H9 (cell line): Measurements from ENCODE around the gene GARS1. TPM values are rescaled to one million over a fixed set of nuclear protein-coding genes. Genes with fewer than 3 reads are reported as not detected.

Experiments
- DNase-seq: peaks from one replicate; pipeline ENCODE4 v3.0.0-alpha.2; 2017
- H2AFZ ChIP-seq: one replicate; pipeline ENCODE4 v1.6.1; 2013; ENCODE audit warnings: mild to moderate bottlenecking, low read length, control low read depth, moderate library complexity
- H2AK5ac ChIP-seq: 2 replicates; pipeline ENCODE4 v1.6.1; 2013; ENCODE audit warnings: low read length, control low read depth, mixed read lengths; ENCODE audit not compliant: insufficient read length
- H2BK120ac ChIP-seq: one replicate; pipeline ENCODE4 v1.6.1; 2013; ENCODE audit warnings: low read depth, mild to moderate bottlenecking, low read length, control low read depth, inconsistent platforms; ENCODE audit not compliant: poor library complexity, severe bottlenecking
- H2BK12ac ChIP-seq: 2 replicates; pipeline ENCODE4 v1.6.1; 2013; ENCODE audit warnings: low read length, control low read depth, mixed read lengths, low read depth; ENCODE audit not compliant: insufficient read length
- H2BK15ac ChIP-seq: 2 replicates; pipeline ENCODE4 v1.6.1; 2013; ENCODE audit warnings: low read depth, low read length, control low read depth
- H2BK20ac ChIP-seq: one replicate; pipeline ENCODE4 v1.6.1; 2013; ENCODE audit warnings: low read depth, mild to moderate bottlenecking, low read length, control low read depth, inconsistent platforms; ENCODE audit not compliant: poor library complexity, severe bottlenecking
- H2BK5ac ChIP-seq: 2 replicates; pipeline ENCODE4 v1.6.1; 2013; ENCODE audit warnings: low read length, control low read depth, mixed read lengths; ENCODE audit not compliant: insufficient read length
- H3K14ac ChIP-seq: 2 replicates; pipeline ENCODE4 v1.6.1; 2013; ENCODE audit warnings: low read length, control low read depth; ENCODE audit not compliant: insufficient read depth
- H3K18ac ChIP-seq: 2 replicates; pipeline ENCODE4 v1.6.1; 2013; ENCODE audit warnings: low read depth, mild to moderate bottlenecking, mixed read lengths, low read length, control low read depth; ENCODE audit not compliant: insufficient read length
- H3K23ac ChIP-seq: 2 replicates; pipeline ENCODE4 v1.6.1; 2013; ENCODE audit warnings: low read length, control low read depth, mixed read lengths, low read depth; ENCODE audit not compliant: insufficient read length
- H3K23me2 ChIP-seq: 2 replicates; pipeline ENCODE4 v1.6.1; 2013; ENCODE audit warnings: low read depth, mild to moderate bottlenecking, mixed read lengths, low read length, control low read depth; ENCODE audit not compliant: insufficient read length, poor library complexity, severe bottlenecking
- H3K27ac ChIP-seq: 2 replicates; pipeline ENCODE4 v1.5.1; 2013; ENCODE audit warnings: low read length, control low read depth, mixed read lengths, low read depth; ENCODE audit not compliant: insufficient read length
- H3K27me3 ChIP-seq: 2 replicates; pipeline ENCODE4 v1.6.1; 2013; ENCODE audit warnings: low read length, control low read depth, inconsistent platforms; ENCODE audit not compliant: insufficient read depth
- H3K4ac ChIP-seq: 2 replicates; pipeline ENCODE4 v1.6.1; 2013; ENCODE audit warnings: low read depth, mild to moderate bottlenecking, control low read depth, inconsistent platforms, low read length, moderate library complexity
- H3K4me1 ChIP-seq: 2 replicates; pipeline ENCODE4 v1.6.1; 2013; ENCODE audit warnings: low read length, control low read depth, inconsistent platforms; ENCODE audit not compliant: insufficient read depth
- H3K4me2 ChIP-seq: 2 replicates; pipeline ENCODE4 v1.6.1; 2013; ENCODE audit warnings: low read length, control low read depth, mixed read lengths; ENCODE audit not compliant: insufficient read length, insufficient read depth
- H3K56ac ChIP-seq: 2 replicates; pipeline ENCODE4 v1.6.1; 2013; ENCODE audit warnings: low read depth, mild to moderate bottlenecking, mixed read lengths, low read length, control low read depth; ENCODE audit not compliant: insufficient read length
- H3K79me1 ChIP-seq: 2 replicates; pipeline ENCODE4 v1.6.1; 2013; ENCODE audit warnings: low read depth, mild to moderate bottlenecking, moderate library complexity, low read length, control low read depth, inconsistent platforms; ENCODE audit not compliant: insufficient read depth, poor library complexity, severe bottlenecking
- H3K79me2 ChIP-seq: 2 replicates; pipeline ENCODE4 v1.6.1; 2013; ENCODE audit warnings: low read length, control low read depth, inconsistent platforms; ENCODE audit not compliant: insufficient read depth
- H3K9ac ChIP-seq: 2 replicates; pipeline ENCODE4 v1.6.1; 2013; ENCODE audit warnings: low read length, control low read depth, mixed read lengths; ENCODE audit not compliant: insufficient read length; ENCODE audit errors: extremely low read depth
- H3K9me3 ChIP-seq: one replicate; pipeline ENCODE4 v1.6.1; 2013; ENCODE audit warnings: low read depth, low read length, inconsistent platforms; ENCODE audit not compliant: control insufficient read depth
- H3T11ph ChIP-seq: one replicate; pipeline ENCODE4 v1.6.1; 2013; ENCODE audit warnings: mild to moderate bottlenecking, low read length, control low read depth, inconsistent platforms
- H4K20me1 ChIP-seq: one replicate; pipeline ENCODE4 v1.6.1; 2013; ENCODE audit not compliant: control insufficient read depth, insufficient read length, insufficient read depth
- H4K5ac ChIP-seq: 2 replicates; pipeline ENCODE4 v1.6.1; 2013; ENCODE audit warnings: low read depth, mild to moderate bottlenecking, mixed read lengths, low read length, control low read depth; ENCODE audit not compliant: insufficient read length
- H4K8ac ChIP-seq: replicated peaks from 2 replicates; pipeline ENCODE4 v1.6.1; 2013; ENCODE audit warnings: low read length, control low read depth, mixed read lengths, low read depth; ENCODE audit not compliant: insufficient read length
- H4K91ac ChIP-seq: 2 replicates; pipeline ENCODE4 v1.6.1; 2013; ENCODE audit warnings: low read depth, mild to moderate bottlenecking, moderate library complexity, mixed read lengths, low read length, control low read depth; ENCODE audit not compliant: insufficient read length
- H3K27ac Mint-ChIP-seq, 3 experiments: 2 replicates in 2 of 3; 3 replicates in 1 of 3; pipeline ENCODE4 v1.8.0; 2020 to 2021; ENCODE audit warnings: mixed read lengths in 3 of 3, mild to moderate bottlenecking in 1 of 3, moderate library complexity in 1 of 3
- H3K27me3 Mint-ChIP-seq: 2 replicates; pipeline ENCODE4 v1.8.0; 2021; ENCODE audit warnings: low read depth, mild to moderate bottlenecking, moderate library complexity, mixed read lengths
- H3K36me3 Mint-ChIP-seq, 3 experiments: 2 replicates in 2 of 3; 3 replicates in 1 of 3; pipeline ENCODE4 v1.8.0; 2020 to 2021; ENCODE audit warnings: low read depth in 3 of 3, mixed read lengths in 3 of 3; ENCODE audit not compliant: insufficient read depth in 1 of 3
- H3K4me1 Mint-ChIP-seq, 2 experiments: 2 replicates each; pipeline ENCODE4 v1.8.0; 2020; ENCODE audit warnings: mixed read lengths in 2 of 2
- H3K4me3 Mint-ChIP-seq, 2 experiments: 2 replicates in 1 of 2; 3 replicates in 1 of 2; pipeline ENCODE4 v1.8.0; 2020 to 2021; ENCODE audit warnings: mild to moderate bottlenecking in 2 of 2, mixed read lengths in 2 of 2, moderate library complexity in 1 of 2
- H3K9me3 Mint-ChIP-seq, 2 experiments: 2 replicates in 1 of 2; 3 replicates in 1 of 2; pipeline ENCODE4 v1.8.0; 2020; ENCODE audit warnings: mild to moderate bottlenecking in 2 of 2, mixed read lengths in 2 of 2, moderate library complexity in 1 of 2
- CTCF ChIP-seq: fragments of 200-600 bp; sonication (generic); conservative IDR thresholded peaks from 3 replicates; pipeline ENCODE4 v1.8.0; 2021; ENCODE audit warnings: antibody characterized with exemption, mild to moderate bottlenecking
- WGBS: extraction: QIAGEN DNeasy Blood & Tissue Kit; methylation state at CpG from one replicate; pipeline ENCODE4 v1.1.7; 2013; ENCODE audit warnings: missing lambda C conversion rate, low lambda C conversion rate, mixed read lengths; ENCODE audit not compliant: insufficient read length; ENCODE audit errors: extremely low coverage; 5-methylcytosine and 5-hydroxymethylcytosine counted together
- total RNA-seq: library from RNA; stranded (reverse); gene quantifications from 2 replicates; pipeline ENCODE4 v1.2.1, GENCODE V29; 2021

The GARS1 gene
- total RNA-seq, 1 experiment from 2014 or later: 234 TPM

- WGBS: no CpG with 5 or more reads among the region's 7 CpGs
- Histone ChIP-seq H3K4me2 (no peak overlapping the region), H3K56ac (no peak overlapping the region), H3K14ac (no peak overlapping the region), H4K91ac (no peak overlapping the region), H3K4ac (no peak overlapping the region), H2AK5ac (no peak overlapping the region), H3K9ac (no peak overlapping the region), H3K23ac (no peak overlapping the region), H3K4me1 (no peaks in the 10 kb centered on the region), H3K79me2 (no peaks in the 10 kb centered on the region), H2BK120ac (no peak overlapping the region), H2BK15ac (no peak overlapping the region), H3K23me2 (no peaks in the 10 kb centered on the region), H3K18ac (no peak overlapping the region), H2BK20ac (no peak overlapping the region), H2BK12ac (no peak overlapping the region), H3K79me1 (no peaks in the 10 kb centered on the region), H4K20me1 (no peaks in the 10 kb centered on the region), H3T11ph (no peak overlapping the region), H4K5ac (no peak overlapping the region), H2BK5ac (no peak overlapping the region), H4K8ac (no peak overlapping the region), H2AFZ (no peak overlapping the region), H3K27ac (no peak overlapping the region), H3K27me3 (no peaks in the 10 kb centered on the region), H3K9me3 (no peaks in the 10 kb centered on the region)
- peaks cover 14 to 15% of the 10 kb centered on the region in 2 experiments for H3K4me1 Mint-ChIP-seq
- no peak for TF ChIP-seq CTCF
- H3K27ac Mint-ChIP-seq: no peak overlapping the region
- no peaks in the 10 kb centered on the region; a peak in 1 of 5 replicates for H3K9me3 Mint-ChIP-seq
- H3K4me3 Mint-ChIP-seq: no peak overlapping the region
- H3K27me3 Mint-ChIP-seq: no peaks in the 10 kb centered on the region
- H3K36me3 Mint-ChIP-seq: peaks cover 0 to 8% (median 6%) of the 10 kb centered on the region in 3 experiments; a peak in 5 of 7 replicates
- no peak for DNase-seq
Observed at GRCh38 chr7:30652132-30652531, 57.5 kb downstream of the GARS1 start.
